HEK293 (cell line): ENCODE measurements around the gene MTG1.

Experiments
- CTCF ChIA-PET: fragments of 350-600 bp; formaldehyde crosslinking; extraction: SDS; loops from one replicate; lab custom pipeline; 2021; ENCODE audit warnings: antibody characterized with exemption; lab: Yijun Ruan, JAX
- POLR2A ChIA-PET: fragments of 300-600 bp; formaldehyde crosslinking; extraction: SDS; loops from one replicate; lab custom pipeline; 2020; ENCODE audit warnings: antibody characterized with exemption, inconsistent platforms; lab: Yijun Ruan, JAX
- H3K27ac ChIP-seq: fragments of 200-500 bp; sonication (Bioruptor generic); 2 replicates; pipeline ENCODE4 v1.5.1; 2014; ENCODE audit warnings: low read depth, low read length, control low read depth, inconsistent platforms; ENCODE audit errors: extremely low read depth
- H3K36me3 ChIP-seq, 2 experiments: fragments of 200-500 bp in 1 of 2; sonication (Bioruptor generic) in 1 of 2; 1 replicate in 1 of 2; 2 replicates in 1 of 2; pipeline ENCODE4 v1.5.1; 2014 to 2017; ENCODE audit warnings: inconsistent platforms in 2 of 2, low read length in 2 of 2; ENCODE audit not compliant: control insufficient read depth in 2 of 2, insufficient read depth in 1 of 2
- H3K4me1 ChIP-seq: fragments of 200-500 bp; sonication (Bioruptor generic); 2 replicates; pipeline ENCODE4 v1.5.1; 2014; ENCODE audit warnings: mild to moderate bottlenecking, low read length, inconsistent platforms; ENCODE audit not compliant: control insufficient read depth, insufficient read depth
- H3K4me3 ChIP-seq: 2 replicates; pipeline ENCODE4 v1.5.1; 2011; ENCODE audit warnings: low read depth, mild to moderate bottlenecking, control low read depth, low read length, moderate library complexity
- H3K9me3 ChIP-seq: fragments of 200-500 bp; sonication (Bioruptor generic); 2 replicates; pipeline ENCODE4 v1.5.1; 2014; ENCODE audit warnings: low read depth, low read length, inconsistent platforms; ENCODE audit not compliant: control insufficient read depth, insufficient read depth
- EGR2 ChIP-seq: fragments of 450-650 bp; formaldehyde crosslinking; IDR thresholded peaks from 2 replicates; pipeline ENCODE4 v1.5.1; 2016; ENCODE audit warnings: low read depth, missing biosample characterization, missing genetic modification characterization
- FEZF1 ChIP-seq: fragments of 450-650 bp; formaldehyde crosslinking; IDR thresholded peaks from 2 replicates; pipeline ENCODE4 v1.5.1; 2016; ENCODE audit warnings: missing biosample characterization, missing genetic modification characterization
- GLI2 ChIP-seq: fragments of 450-650 bp; formaldehyde crosslinking; IDR thresholded peaks from 2 replicates; pipeline ENCODE4; 2017; ENCODE audit warnings: missing biosample characterization, missing genetic modification characterization, low read depth, borderline replicate concordance
- HOXD13 ChIP-seq: sonication (generic); formaldehyde crosslinking; IDR thresholded peaks from 2 replicates; pipeline ENCODE4 v1.8.0; 2022; ENCODE audit warnings: missing genetic modification reagents, borderline replicate concordance
- KLF9 ChIP-seq: fragments of 450-650 bp; formaldehyde crosslinking; IDR thresholded peaks from 2 replicates; pipeline ENCODE4 v1.5.1; 2016; ENCODE audit warnings: missing biosample characterization, missing genetic modification characterization, low read depth
- OSR2 ChIP-seq: fragments of 450-650 bp; formaldehyde crosslinking; IDR thresholded peaks from 2 replicates; pipeline ENCODE4 v1.5.1; 2016; ENCODE audit warnings: missing biosample characterization, missing genetic modification characterization
- REPIN1 ChIP-seq: fragments of 450-650 bp; formaldehyde crosslinking; IDR thresholded peaks from 2 replicates; pipeline ENCODE4 v1.5.1; 2017; ENCODE audit warnings: missing biosample characterization, missing genetic modification characterization, low read depth
- SALL2 ChIP-seq: fragments of 450-650 bp; formaldehyde crosslinking; IDR thresholded peaks from 2 replicates; pipeline ENCODE4 v1.5.0; 2017; ENCODE audit warnings: missing biosample characterization, mild to moderate bottlenecking, missing genetic modification characterization, borderline replicate concordance
- TRIM28 ChIP-seq: IDR thresholded peaks from 2 replicates; pipeline ENCODE4 v1.6.1; 2011; ENCODE audit warnings: low read length, control low read depth, borderline replicate concordance
- ZFP37 ChIP-seq: fragments of 450-650 bp; formaldehyde crosslinking; IDR thresholded peaks from 2 replicates; pipeline ENCODE4 v1.5.1; 2016; ENCODE audit warnings: missing biosample characterization, missing genetic modification characterization
- ZFP41 ChIP-seq: fragments of 450-650 bp; formaldehyde crosslinking; IDR thresholded peaks from 2 replicates; pipeline ENCODE4 v1.5.1; 2016; ENCODE audit warnings: missing biosample characterization, missing genetic modification characterization, borderline replicate concordance
- ZNF157 ChIP-seq: fragments of 450-650 bp; formaldehyde crosslinking; IDR thresholded peaks from 2 replicates; pipeline ENCODE4 v1.5.1; 2016; ENCODE audit warnings: missing biosample characterization, missing genetic modification characterization
- ZNF211 ChIP-seq: fragments of 450-650 bp; formaldehyde crosslinking; IDR thresholded peaks from 2 replicates; pipeline ENCODE4 v1.5.1; 2016; ENCODE audit warnings: low read depth, missing biosample characterization, missing genetic modification characterization
- ZNF239 ChIP-seq: fragments of 450-650 bp; formaldehyde crosslinking; IDR thresholded peaks from 2 replicates; pipeline ENCODE4 v1.5.1; 2016; ENCODE audit warnings: missing biosample characterization, missing genetic modification characterization
- ZNF391 ChIP-seq: fragments of 450-650 bp; formaldehyde crosslinking; IDR thresholded peaks from 2 replicates; pipeline ENCODE4 v1.5.1; 2016; ENCODE audit warnings: low read depth, missing biosample characterization, missing genetic modification characterization, borderline replicate concordance
- ZNF501 ChIP-seq: fragments of 450-650 bp; formaldehyde crosslinking; IDR thresholded peaks from 2 replicates; pipeline ENCODE4 v1.5.1; 2016; ENCODE audit warnings: missing biosample characterization, missing genetic modification characterization
- ZNF529 ChIP-seq: fragments of 450-650 bp; formaldehyde crosslinking; IDR thresholded peaks from 2 replicates; pipeline ENCODE4 v1.5.1; 2017; ENCODE audit warnings: missing genetic modification characterization, missing biosample characterization; ENCODE audit not compliant: insufficient replicate concordance
- ZNF548 ChIP-seq: fragments of 450-650 bp; formaldehyde crosslinking; IDR thresholded peaks from 2 replicates; pipeline ENCODE4 v1.5.1; 2016; ENCODE audit warnings: missing biosample characterization, missing genetic modification characterization
- ZNF596 ChIP-seq: fragments of 450-650 bp; IDR thresholded peaks from 2 replicates; pipeline ENCODE4 v1.5.0; 2018; ENCODE audit warnings: missing biosample characterization, mild to moderate bottlenecking, missing genetic modification characterization, moderate library complexity
- ZNF623 ChIP-seq: fragments of 450-650 bp; formaldehyde crosslinking; IDR thresholded peaks from 2 replicates; pipeline ENCODE4 v1.5.1; 2016; ENCODE audit warnings: missing biosample characterization, missing genetic modification characterization
- ZNF76 ChIP-seq: fragments of 450-650 bp; formaldehyde crosslinking; IDR thresholded peaks from 2 replicates; pipeline ENCODE4; 2016; ENCODE audit warnings: low read depth, missing biosample characterization, missing genetic modification characterization, borderline replicate concordance
- ZNF791 ChIP-seq: fragments of 450-650 bp; formaldehyde crosslinking; IDR thresholded peaks from 2 replicates; pipeline ENCODE4 v1.5.1; 2016; ENCODE audit warnings: missing biosample characterization, missing genetic modification characterization
- ZNF792 ChIP-seq: fragments of 450-650 bp; formaldehyde crosslinking; IDR thresholded peaks from 2 replicates; pipeline ENCODE4 v1.5.1; 2016; ENCODE audit warnings: missing biosample characterization, missing genetic modification characterization
- ZNF843 ChIP-seq: fragments of 450-650 bp; formaldehyde crosslinking; IDR thresholded peaks from 2 replicates; pipeline ENCODE4 v1.5.1; 2016; ENCODE audit warnings: missing biosample characterization, missing genetic modification characterization
- ZXDB ChIP-seq: fragments of 450-650 bp; formaldehyde crosslinking; IDR thresholded peaks from 2 replicates; pipeline ENCODE4 v1.5.1; 2016; ENCODE audit warnings: missing biosample characterization, missing genetic modification characterization
- TF ChIP-seq, protein P1 (sequence below): fragments of 450-650 bp; formaldehyde crosslinking; IDR thresholded peaks from 2 replicates; pipeline ENCODE4 v1.5.1; 2016; ENCODE audit warnings: missing biosample characterization, missing genetic modification characterization
- TF ChIP-seq, protein P2 (sequence below): fragments of 450-650 bp; formaldehyde crosslinking; IDR thresholded peaks from 2 replicates; pipeline ENCODE4 v1.5.1; 2016; ENCODE audit warnings: missing biosample characterization, missing genetic modification characterization

The MTG1 gene

DNA sequence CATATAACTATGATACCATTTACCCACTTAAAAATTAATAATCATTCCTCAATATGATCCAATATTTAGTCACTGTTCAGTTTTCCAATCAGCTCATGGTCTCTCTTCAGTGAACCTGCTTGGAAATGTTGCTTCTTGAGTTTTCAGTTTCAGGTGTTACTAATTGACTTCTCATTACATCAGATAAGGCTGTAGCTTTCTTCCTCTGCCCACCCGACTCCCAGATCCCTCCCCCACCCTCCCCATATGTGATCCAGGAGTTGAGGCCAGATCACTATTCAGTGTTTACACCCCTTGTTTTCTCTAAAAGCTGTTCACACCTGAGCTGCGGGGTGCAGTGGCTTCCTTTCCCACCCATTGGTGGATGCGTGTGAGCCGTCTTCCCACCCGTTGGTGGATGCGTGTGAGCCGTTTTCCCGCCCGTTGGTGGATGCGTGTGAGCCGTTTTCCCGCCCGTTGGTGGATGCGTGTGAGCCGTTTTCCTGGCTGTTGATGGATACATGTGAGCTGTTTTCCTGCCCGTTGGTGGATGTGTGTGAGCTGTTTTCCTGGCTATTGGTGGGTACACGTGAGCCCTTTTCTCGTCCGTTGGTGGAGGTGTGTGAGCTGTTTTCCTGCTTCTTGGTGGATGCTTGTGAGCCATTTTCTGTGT lies 3.2 kb upstream of the MTG1 start (continued):
- TF ChIP-seq, protein P1, sequence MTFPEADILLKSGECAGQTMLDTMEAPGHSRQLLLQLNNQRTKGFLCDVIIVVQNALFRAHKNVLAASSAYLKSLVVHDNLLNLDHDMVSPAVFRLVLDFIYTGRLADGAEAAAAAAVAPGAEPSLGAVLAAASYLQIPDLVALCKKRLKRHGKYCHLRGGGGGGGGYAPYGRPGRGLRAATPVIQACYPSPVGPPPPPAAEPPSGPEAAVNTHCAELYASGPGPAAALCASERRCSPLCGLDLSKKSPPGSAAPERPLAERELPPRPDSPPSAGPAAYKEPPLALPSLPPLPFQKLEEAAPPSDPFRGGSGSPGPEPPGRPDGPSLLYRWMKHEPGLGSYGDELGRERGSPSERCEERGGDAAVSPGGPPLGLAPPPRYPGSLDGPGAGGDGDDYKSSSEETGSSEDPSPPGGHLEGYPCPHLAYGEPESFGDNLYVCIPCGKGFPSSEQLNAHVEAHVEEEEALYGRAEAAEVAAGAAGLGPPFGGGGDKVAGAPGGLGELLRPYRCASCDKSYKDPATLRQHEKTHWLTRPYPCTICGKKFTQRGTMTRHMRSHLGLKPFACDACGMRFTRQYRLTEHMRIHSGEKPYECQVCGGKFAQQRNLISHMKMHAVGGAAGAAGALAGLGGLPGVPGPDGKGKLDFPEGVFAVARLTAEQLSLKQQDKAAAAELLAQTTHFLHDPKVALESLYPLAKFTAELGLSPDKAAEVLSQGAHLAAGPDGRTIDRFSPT: no peak
- no peak for TF ChIP-seq ZNF211

DNA sequence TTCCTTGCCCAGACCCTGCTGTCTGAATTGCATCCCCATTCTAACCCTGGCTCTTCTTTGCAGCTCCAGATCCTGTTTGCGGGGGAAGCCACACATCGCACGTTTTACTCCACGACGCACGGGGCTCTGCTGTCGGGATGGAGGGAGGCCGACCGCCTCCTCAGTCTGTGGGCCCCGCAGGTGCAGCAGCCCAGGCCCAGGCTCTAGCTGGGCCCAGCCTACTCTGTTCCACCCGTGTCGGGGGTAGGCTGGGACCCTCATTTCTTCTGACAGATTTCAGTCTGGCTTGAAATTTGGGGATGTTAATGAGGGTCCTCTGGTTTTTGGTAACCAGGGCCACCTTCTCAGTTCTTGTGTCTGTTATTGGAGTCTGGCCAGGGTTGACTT lies 2.7 kb upstream of the MTG1 start:
- H3K36me3 ChIP-seq: peaks cover 0 to 10% of the 10 kb centered on the region in 2 experiments; a peak in 1 of 3 replicates
- no peak overlapping the region for H3K27ac ChIP-seq
- CTCF ChIA-PET: interaction anchor here (1.0 kb wide), 1 partner anchor 62 kb away, joined by 4 read pairs; no protein-coding TSS in a partner anchor
- no peak overlapping the region for H3K4me3 ChIP-seq
- POLR2A ChIA-PET: interaction anchor here (1.4 kb wide), 1 partner anchor 18 kb away, joined by 3 read pairs; no protein-coding TSS in a partner anchor
- no peaks in the 10 kb centered on the region for H3K9me3 ChIP-seq
- TF ChIP-seq GLI2 (tag by site-specific recombination): no peak
- TF ChIP-seq ZNF791 (tag by site-specific recombination): no peak
- no peak for TF ChIP-seq TRIM28
- TF ChIP-seq ZFP37 (tag by site-specific recombination): no peak
- no peak for TF ChIP-seq ZNF529 (tag by site-specific recombination)
- no peak for TF ChIP-seq ZXDB (tag by site-specific recombination)
- TF ChIP-seq FEZF1 (tag by site-specific recombination): no peak
- TF ChIP-seq ZFP41 (tag by site-specific recombination): no peak
- TF ChIP-seq SALL2 (tag by site-specific recombination): no peak
- TF ChIP-seq ZNF501 (tag by site-specific recombination): no peak
- 0 out of 2 replicates have a peak, but pooled peaks cover 2% of the 10 kb centered on the region for H3K4me1 ChIP-seq

DNA sequence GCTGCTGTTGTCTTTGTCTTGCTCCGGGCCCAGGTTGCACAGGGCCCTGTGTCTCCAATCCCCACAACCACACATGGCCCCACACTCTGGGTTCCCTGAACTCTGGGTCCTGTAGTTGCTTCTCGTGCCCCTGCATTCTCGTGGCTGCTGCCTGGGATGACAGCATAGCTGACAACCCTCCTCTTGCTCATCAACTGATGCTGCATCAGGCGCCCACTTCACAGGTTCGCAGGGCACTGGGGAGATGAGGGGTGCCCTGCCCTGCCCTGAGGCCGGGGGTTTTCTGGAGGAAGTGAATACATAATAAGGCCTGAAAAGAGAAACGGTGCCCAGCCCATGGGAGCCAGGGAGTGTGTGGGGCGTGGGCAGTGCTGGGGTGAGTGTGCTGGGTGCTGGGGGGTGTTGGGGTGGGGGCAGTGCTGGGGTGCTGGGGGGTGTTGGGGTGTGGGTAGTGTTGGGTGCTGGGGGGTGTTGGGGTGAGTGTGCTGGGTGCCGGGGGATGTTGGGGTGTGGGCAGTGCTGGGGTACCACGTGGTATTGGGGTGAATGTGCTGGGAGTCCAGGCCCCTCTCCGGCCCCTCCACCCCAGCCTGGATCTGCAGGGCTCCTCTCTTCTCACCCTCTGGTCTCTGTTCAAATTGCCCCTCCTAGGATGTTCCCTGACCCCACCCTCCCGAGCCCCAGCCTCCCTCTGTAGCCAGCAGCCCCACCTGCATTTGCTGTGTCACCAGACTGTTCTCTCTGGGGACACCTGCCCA lies 2.0 kb upstream of the MTG1 start:
- ChIA-PET POLR2A (no interaction called here), CTCF (no interaction called here)
- H3K36me3 ChIP-seq: peaks cover 0 to 17% of the 10 kb centered on the region in 2 experiments; a peak in 1 of 3 replicates
- H3K4me3 ChIP-seq: no peak overlapping the region
- no peak overlapping the region for H3K27ac ChIP-seq
- H3K9me3 ChIP-seq: no peaks in the 10 kb centered on the region
- H3K4me1 ChIP-seq: 0 out of 2 replicates have a peak, but pooled peaks cover 2% of the 10 kb centered on the region
- TF ChIP-seq ZNF792 (tag by site-specific recombination) (no peak), ZNF596 (no peak), ZNF211 (no peak), ZNF157 (no peak), REPIN1 (no peak), ZNF391 (tag by site-specific recombination) (no peak), HOXD13 (CRISPR knock-in tag) (no peak), ZNF76 (tag by site-specific recombination) (no peak), OSR2 (tag by site-specific recombination) (no peak), ZNF843 (tag by site-specific recombination) (no peak), ZNF239 (tag by site-specific recombination) (no peak), EGR2 (tag by site-specific recombination) (no peak), ZNF623 (tag by site-specific recombination) (no peak), KLF9 (tag by site-specific recombination) (no peak), ZNF548 (tag by site-specific recombination) (no peak)
- TF ChIP-seq, protein P2, sequence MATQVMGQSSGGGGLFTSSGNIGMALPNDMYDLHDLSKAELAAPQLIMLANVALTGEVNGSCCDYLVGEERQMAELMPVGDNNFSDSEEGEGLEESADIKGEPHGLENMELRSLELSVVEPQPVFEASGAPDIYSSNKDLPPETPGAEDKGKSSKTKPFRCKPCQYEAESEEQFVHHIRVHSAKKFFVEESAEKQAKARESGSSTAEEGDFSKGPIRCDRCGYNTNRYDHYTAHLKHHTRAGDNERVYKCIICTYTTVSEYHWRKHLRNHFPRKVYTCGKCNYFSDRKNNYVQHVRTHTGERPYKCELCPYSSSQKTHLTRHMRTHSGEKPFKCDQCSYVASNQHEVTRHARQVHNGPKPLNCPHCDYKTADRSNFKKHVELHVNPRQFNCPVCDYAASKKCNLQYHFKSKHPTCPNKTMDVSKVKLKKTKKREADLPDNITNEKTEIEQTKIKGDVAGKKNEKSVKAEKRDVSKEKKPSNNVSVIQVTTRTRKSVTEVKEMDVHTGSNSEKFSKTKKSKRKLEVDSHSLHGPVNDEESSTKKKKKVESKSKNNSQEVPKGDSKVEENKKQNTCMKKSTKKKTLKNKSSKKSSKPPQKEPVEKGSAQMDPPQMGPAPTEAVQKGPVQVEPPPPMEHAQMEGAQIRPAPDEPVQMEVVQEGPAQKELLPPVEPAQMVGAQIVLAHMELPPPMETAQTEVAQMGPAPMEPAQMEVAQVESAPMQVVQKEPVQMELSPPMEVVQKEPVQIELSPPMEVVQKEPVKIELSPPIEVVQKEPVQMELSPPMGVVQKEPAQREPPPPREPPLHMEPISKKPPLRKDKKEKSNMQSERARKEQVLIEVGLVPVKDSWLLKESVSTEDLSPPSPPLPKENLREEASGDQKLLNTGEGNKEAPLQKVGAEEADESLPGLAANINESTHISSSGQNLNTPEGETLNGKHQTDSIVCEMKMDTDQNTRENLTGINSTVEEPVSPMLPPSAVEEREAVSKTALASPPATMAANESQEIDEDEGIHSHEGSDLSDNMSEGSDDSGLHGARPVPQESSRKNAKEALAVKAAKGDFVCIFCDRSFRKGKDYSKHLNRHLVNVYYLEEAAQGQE (tag by site-specific recombination): no peak
